ENCODE data around the gene CASP5.
"Not testable (repeated sequence)": the region's sequence is repeated elsewhere in the genome, so short reads cannot be mapped to it uniquely, and the experiment has no call there.

Gene CASP5

GRCh38 chr11:105023003-105023402 is at the start of gene CASP5:
Gene CASP5 (minus strand): TSS chr11:105023168. CDS start chr11:105023136, 32 bp downstream.
- DNase-seq (ENCODE audit: low spot score): no peak

GRCh38 chr11:105072080-105072479 is 49.1 kb upstream of the CASP5 start:
- DNase-seq (ENCODE audit: low spot score): not testable (repeated sequence)

GRCh38 chr11:105071089-105071732 is 48.2 kb upstream of the CASP5 start:
- no peak for DNase-seq (ENCODE audit: low spot score)

- DNase-seq (ENCODE audit: low spot score): no peak
Observed at GRCh38 chr11:105070306-105070705, 47.3 kb upstream of the CASP5 start.

- not testable (repeated sequence) for DNase-seq (ENCODE audit: low spot score)
Observed at GRCh38 chr11:105069749-105070148, 46.8 kb upstream of the CASP5 start.

- not testable (repeated sequence) for DNase-seq (ENCODE audit: low spot score)
Observed at GRCh38 chr11:105063245-105063941, 40.4 kb upstream of the CASP5 start.

- no peak for DNase-seq (ENCODE audit: low spot score)
Observed at GRCh38 chr11:105057432-105057831, 34.5 kb upstream of the CASP5 start.

GRCh38 chr11:105056446-105056845 is 33.5 kb upstream of the CASP5 start:
- DNase-seq (ENCODE audit: low spot score): no peak

GRCh38 chr11:105054723-105055493 is 31.9 kb upstream of the CASP5 start:
- no peak for DNase-seq (ENCODE audit: low spot score)

- no peak for DNase-seq (ENCODE audit: low spot score)
Observed at GRCh38 chr11:105052487-105052886, 29.5 kb upstream of the CASP5 start.

GRCh38 chr11:105051559-105051958 is 28.6 kb upstream of the CASP5 start:
- no peak for DNase-seq (ENCODE audit: low spot score)

GRCh38 chr11:105049481-105049880 is 26.5 kb upstream of the CASP5 start:
- DNase-seq (ENCODE audit: low spot score): no peak

GRCh38 chr11:105046898-105047579 is 24.1 kb upstream of the CASP5 start:
- DNase-seq (ENCODE audit: low spot score): peak; percentile 93

GRCh38 chr11:105045676-105046296 is 22.8 kb upstream of the CASP5 start:
- DNase-seq (ENCODE audit: low spot score): peak; percentile 1

GRCh38 chr11:105044557-105045524 is 21.9 kb upstream of the CASP5 start, which contains the start of gene CARD16:
Gene CARD16 (minus strand): TSS chr11:105045335. CDS start chr11:105045297, 38 bp downstream.
- DNase-seq (ENCODE audit: low spot score): peak; percentile 7

- no peak for DNase-seq (ENCODE audit: low spot score)
Observed at GRCh38 chr11:105042178-105042577, 19.2 kb upstream of the CASP5 start.

- DNase-seq (ENCODE audit: low spot score): no peak
Observed at GRCh38 chr11:105040703-105041102, 17.7 kb upstream of the CASP5 start.

GRCh38 chr11:105034813-105035620 is 12.0 kb upstream of the CASP5 start, which contains the start of gene CASP1:
Gene CASP1 (minus strand): TSS chr11:105035144. CDS start chr11:105035113, 31 bp downstream.
- peak; percentile 50 for DNase-seq (ENCODE audit: low spot score)

GRCh38 chr11:105034388-105034787 is 11.4 kb upstream of the CASP5 start:
- DNase-seq (ENCODE audit: low spot score): not testable (repeated sequence)
